ENCODE data around the gene HEPN1.

GRCh38 chr11:124900464-124900863 is 18.6 kb upstream of the HEPN1 start:
- TF ChIP-seq POLR2A (IDR thresholded peaks at IDR 0.05): no peak
- TF ChIP-seq, protein P1, sequence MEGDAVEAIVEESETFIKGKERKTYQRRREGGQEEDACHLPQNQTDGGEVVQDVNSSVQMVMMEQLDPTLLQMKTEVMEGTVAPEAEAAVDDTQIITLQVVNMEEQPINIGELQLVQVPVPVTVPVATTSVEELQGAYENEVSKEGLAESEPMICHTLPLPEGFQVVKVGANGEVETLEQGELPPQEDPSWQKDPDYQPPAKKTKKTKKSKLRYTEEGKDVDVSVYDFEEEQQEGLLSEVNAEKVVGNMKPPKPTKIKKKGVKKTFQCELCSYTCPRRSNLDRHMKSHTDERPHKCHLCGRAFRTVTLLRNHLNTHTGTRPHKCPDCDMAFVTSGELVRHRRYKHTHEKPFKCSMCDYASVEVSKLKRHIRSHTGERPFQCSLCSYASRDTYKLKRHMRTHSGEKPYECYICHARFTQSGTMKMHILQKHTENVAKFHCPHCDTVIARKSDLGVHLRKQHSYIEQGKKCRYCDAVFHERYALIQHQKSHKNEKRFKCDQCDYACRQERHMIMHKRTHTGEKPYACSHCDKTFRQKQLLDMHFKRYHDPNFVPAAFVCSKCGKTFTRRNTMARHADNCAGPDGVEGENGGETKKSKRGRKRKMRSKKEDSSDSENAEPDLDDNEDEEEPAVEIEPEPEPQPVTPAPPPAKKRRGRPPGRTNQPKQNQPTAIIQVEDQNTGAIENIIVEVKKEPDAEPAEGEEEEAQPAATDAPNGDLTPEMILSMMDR (IDR thresholded peaks at IDR 0.05): no peak
